Measurements from ENCODE around the gene TSSK2. TPM values are rescaled to one million over a fixed set of nuclear protein-coding genes. Genes with fewer than 3 reads are reported as not detected.

Gene TSSK2
- total and polyA plus RNA-seq, 2 experiments from 2014 or later, result not detected

DNA sequence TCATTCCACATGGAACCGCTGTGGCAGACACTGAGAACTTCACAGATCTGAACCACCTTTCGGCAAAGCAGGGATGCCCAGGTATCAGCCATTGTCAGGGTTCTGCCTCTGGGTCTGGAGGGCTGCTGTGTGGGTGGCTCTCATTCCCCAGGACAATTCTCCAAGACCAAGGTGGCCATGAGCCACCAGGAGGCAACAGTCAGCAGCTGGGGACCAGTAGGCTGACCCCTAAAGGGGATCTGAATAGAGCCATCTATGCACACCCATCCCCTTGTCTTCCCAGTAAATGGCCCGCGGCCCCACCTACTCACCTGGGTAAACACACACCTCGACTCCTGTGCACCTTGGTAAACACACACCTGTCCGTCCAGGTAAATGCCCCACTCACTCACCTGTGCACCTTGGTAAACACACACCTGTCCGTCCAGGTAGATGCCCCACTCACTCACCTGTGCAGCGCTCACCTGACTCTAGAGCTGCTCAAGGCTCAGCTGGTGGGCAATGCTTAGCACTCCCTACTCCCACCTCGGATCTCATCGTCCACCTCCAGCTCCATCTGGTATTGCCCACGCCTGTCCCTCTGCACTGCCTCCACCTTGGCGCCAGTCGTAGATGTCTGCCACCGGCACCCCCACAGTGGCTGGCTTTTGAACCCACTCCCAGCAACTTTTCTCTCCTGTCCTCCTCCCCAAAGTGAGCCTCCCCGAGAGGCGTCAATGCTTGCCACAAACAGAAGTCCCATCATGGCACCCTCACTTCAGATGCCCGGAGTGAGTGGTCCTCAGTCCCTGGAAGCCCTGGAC, 37.2 kb downstream of the TSSK2 start:
- H4K20me1 ChIP-seq (ENCODE audit: insufficient read depth, poor library complexity, severe bottlenecking), result no peaks in the 10 kb centered on the region
- DNase-seq (ENCODE audit: low spot score), result peak; percentile 39
- no peak for TF ChIP-seq EZH2 (IDR thresholded peaks at IDR 0.05; ENCODE audit: borderline replicate concordance)
- TF ChIP-seq, protein P1, sequence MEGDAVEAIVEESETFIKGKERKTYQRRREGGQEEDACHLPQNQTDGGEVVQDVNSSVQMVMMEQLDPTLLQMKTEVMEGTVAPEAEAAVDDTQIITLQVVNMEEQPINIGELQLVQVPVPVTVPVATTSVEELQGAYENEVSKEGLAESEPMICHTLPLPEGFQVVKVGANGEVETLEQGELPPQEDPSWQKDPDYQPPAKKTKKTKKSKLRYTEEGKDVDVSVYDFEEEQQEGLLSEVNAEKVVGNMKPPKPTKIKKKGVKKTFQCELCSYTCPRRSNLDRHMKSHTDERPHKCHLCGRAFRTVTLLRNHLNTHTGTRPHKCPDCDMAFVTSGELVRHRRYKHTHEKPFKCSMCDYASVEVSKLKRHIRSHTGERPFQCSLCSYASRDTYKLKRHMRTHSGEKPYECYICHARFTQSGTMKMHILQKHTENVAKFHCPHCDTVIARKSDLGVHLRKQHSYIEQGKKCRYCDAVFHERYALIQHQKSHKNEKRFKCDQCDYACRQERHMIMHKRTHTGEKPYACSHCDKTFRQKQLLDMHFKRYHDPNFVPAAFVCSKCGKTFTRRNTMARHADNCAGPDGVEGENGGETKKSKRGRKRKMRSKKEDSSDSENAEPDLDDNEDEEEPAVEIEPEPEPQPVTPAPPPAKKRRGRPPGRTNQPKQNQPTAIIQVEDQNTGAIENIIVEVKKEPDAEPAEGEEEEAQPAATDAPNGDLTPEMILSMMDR (IDR thresholded peaks at IDR 0.05; ENCODE audit: poor library complexity), result peak; percentile 15
- peaks cover 18% of the 10 kb centered on the region for H3K4me1 ChIP-seq (ENCODE audit: insufficient read depth)
- H3K27ac ChIP-seq, result no peak overlapping the region
- no peak overlapping the region for H3K4me2 ChIP-seq
- H3K27me3 ChIP-seq, result peaks cover 34% of the 10 kb centered on the region
- no peak overlapping the region for H3K4me3 ChIP-seq
- no peaks in the 10 kb centered on the region for H3K36me3 ChIP-seq (replicated peaks; ENCODE audit: insufficient read depth, low read depth)
- no peaks in the 10 kb centered on the region for H3K9me2 ChIP-seq (replicated peaks; ENCODE audit: insufficient read depth)
- no peak overlapping the region for H2AFZ ChIP-seq
- H3K9me3 ChIP-seq (ENCODE audit: low read depth), result no peaks in the 10 kb centered on the region
- WGBS (ENCODE audit: low lambda C conversion rate, missing lambda C conversion rate), result 69% methylated on average over 17 of the region's 17 CpGs
- peaks cover 22% of the 10 kb centered on the region for H3K79me2 ChIP-seq

DNA sequence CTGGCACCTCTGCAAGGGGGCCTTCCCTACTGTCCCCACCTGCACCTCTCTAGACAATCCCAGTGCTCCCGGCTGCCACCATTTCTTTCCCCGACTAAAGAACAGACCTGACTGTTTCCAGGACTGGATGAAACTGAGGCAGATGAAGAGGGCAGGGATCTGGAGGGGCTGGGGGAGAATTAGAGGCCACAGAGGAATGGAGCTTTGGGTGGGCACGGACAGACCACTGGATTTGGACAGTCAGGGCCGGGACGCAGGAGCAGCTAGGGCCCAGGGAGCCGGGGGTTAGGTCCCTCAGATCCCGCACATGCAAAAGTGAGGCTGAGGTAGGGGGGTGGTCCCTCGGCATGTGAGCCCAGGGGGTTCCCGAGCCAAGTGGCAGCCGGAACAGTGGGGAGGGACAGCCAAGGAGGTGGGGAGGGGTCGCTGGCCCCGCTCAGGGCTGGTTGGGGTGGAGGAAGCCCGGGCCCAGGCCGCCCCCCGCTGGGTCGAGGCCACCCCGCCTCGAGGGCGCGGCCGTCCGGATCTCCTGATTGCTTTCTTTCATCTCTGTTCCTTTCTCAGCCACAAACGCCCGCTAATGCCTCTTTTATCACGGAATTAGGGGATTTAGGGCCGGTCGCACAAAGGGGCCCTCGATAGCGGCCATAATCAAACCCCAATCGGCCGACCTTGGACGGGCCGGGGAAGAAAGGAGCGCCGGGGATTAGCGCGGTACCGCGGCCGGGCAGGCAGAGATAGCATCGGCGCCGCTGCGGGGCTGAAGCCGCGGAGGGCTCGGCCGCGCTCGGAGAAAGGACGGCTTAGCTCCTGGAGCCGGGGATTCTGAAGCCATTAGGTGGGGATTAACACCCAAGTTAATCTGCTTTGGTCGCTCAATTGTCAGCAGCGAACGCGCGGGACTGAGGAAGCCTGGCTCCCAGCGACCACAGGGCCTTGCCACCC, 38.2 kb downstream of the TSSK2 start:
- Histone ChIP-seq H3K4me1 (ENCODE audit: insufficient read depth) (peaks cover 18% of the 10 kb centered on the region), H4K20me1 (ENCODE audit: insufficient read depth, poor library complexity, severe bottlenecking) (no peaks in the 10 kb centered on the region), H3K27ac (no peak overlapping the region), H2AFZ (peak overlapping the region; percentile 55), H3K4me3 (no peak overlapping the region), H3K36me3 (replicated peaks; ENCODE audit: insufficient read depth, low read depth) (no peaks in the 10 kb centered on the region), H3K79me2 (peaks cover 29% of the 10 kb centered on the region), H3K27me3 (peaks cover 34% of the 10 kb centered on the region), H3K9me2 (replicated peaks; ENCODE audit: insufficient read depth) (no peaks in the 10 kb centered on the region), H3K4me2 (peak overlapping the region; percentile 80), H3K9me3 (ENCODE audit: low read depth) (no peaks in the 10 kb centered on the region)
- TF ChIP-seq EZH2phosphoT487 (IDR thresholded peaks at IDR 0.05; ENCODE audit: low read depth, severe bottlenecking, unreplicated experiment) (peak; percentile 9), EZH2 (IDR thresholded peaks at IDR 0.05; ENCODE audit: borderline replicate concordance) (peak; percentile 86)
- TF ChIP-seq, protein P1 (IDR thresholded peaks at IDR 0.05; ENCODE audit: poor library complexity), result no peak
- 10% methylated on average over 47 of the region's 58 CpGs for WGBS (ENCODE audit: low lambda C conversion rate, missing lambda C conversion rate)
- DNase-seq (ENCODE audit: low spot score), result peak; percentile 38

DNA sequence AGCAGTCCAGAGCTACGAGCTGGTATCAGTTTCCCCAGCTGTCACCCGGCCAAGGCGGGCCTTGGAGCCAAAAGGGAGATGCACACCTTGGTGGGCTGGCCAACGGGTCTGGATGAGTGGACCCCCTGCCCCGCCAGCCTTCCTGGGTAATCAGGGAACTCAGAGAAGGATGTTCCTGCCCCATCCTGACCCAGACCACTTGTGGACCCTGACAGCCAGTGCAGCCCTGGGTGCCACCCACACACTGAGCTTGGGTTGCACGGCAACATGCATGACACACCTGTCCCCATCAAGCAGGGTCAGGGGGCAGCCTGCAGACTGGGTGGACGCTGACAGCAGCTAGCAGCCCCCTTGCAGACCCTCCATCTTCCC, 38.8 kb downstream of the TSSK2 start:
- 48% methylated on average over 6 of the region's 7 CpGs for WGBS (ENCODE audit: low lambda C conversion rate, missing lambda C conversion rate)
- H3K36me3 ChIP-seq (replicated peaks; ENCODE audit: insufficient read depth, low read depth), result no peaks in the 10 kb centered on the region
- H3K4me1 ChIP-seq (ENCODE audit: insufficient read depth), result peaks cover 21% of the 10 kb centered on the region
- peaks cover 34% of the 10 kb centered on the region for H3K79me2 ChIP-seq
- peak overlapping the region; percentile 80 for H3K4me2 ChIP-seq
- no peak for TF ChIP-seq EZH2 (IDR thresholded peaks at IDR 0.05; ENCODE audit: borderline replicate concordance)
- no peak for TF ChIP-seq EZH2phosphoT487 (IDR thresholded peaks at IDR 0.05; ENCODE audit: low read depth, severe bottlenecking, unreplicated experiment)
- TF ChIP-seq, protein P1 (IDR thresholded peaks at IDR 0.05; ENCODE audit: poor library complexity), result no peak
- DNase-seq (ENCODE audit: low spot score), result no peak
- no peaks in the 10 kb centered on the region for H4K20me1 ChIP-seq (ENCODE audit: insufficient read depth, poor library complexity, severe bottlenecking)
- H3K4me3 ChIP-seq, result no peak overlapping the region
- H3K27me3 ChIP-seq, result peaks cover 34% of the 10 kb centered on the region
- H3K27ac ChIP-seq, result no peak overlapping the region
- H3K9me3 ChIP-seq (ENCODE audit: low read depth), result no peaks in the 10 kb centered on the region
- no peak overlapping the region for H2AFZ ChIP-seq
- H3K9me2 ChIP-seq (replicated peaks; ENCODE audit: insufficient read depth), result no peaks in the 10 kb centered on the region

Measured in hepatocyte (in vitro differentiated cells).